Activated T-cell treated with anti-CD3 and anti-CD28 coated beads, Interleukin-2, amount 50 U/mL, for 4 hours (primary cell): ENCODE results near the gene NPY. TPM values are rescaled to one million over a fixed set of nuclear protein-coding genes. Genes with fewer than 3 reads are reported as not detected.

ENCODE experiments used
- ATAC-seq, 2 donors: fragments of 200-7000 bp; cut with Tn5 transposase; one replicate each; pipeline ENCODE4 v1.10.0; 2021
- DNase-seq: peaks from one replicate; pipeline ENCODE4 v3.0.0-alpha.2; 2020
- H3K27me3 Mint-ChIP-seq: one replicate; pipeline ENCODE4 v1.8.0; 2021; ENCODE audit warnings: low read depth, mixed read lengths
- H3K36me3 Mint-ChIP-seq: one replicate; pipeline ENCODE4 v1.8.0; 2022; ENCODE audit warnings: mixed read lengths; ENCODE audit not compliant: insufficient read depth
- H3K4me1 Mint-ChIP-seq: one replicate; pipeline ENCODE4 v1.8.0; 2021; ENCODE audit warnings: low read depth, mixed read lengths
- H3K4me3 Mint-ChIP-seq: one replicate; pipeline ENCODE4 v1.8.0; 2021; ENCODE audit warnings: mild to moderate bottlenecking, moderate library complexity, mixed read lengths
- H3K9me3 Mint-ChIP-seq: one replicate; pipeline ENCODE4 v1.8.0; 2021; ENCODE audit warnings: mixed read lengths
- total RNA-seq, 3 donors: library from RNA; stranded (reverse); gene quantifications; one replicate each; pipeline ENCODE4 v1.2.1, GENCODE V29; 2021

Gene NPY
- total RNA-seq, 3 donors from 2014 or later, result not detected

DNA sequence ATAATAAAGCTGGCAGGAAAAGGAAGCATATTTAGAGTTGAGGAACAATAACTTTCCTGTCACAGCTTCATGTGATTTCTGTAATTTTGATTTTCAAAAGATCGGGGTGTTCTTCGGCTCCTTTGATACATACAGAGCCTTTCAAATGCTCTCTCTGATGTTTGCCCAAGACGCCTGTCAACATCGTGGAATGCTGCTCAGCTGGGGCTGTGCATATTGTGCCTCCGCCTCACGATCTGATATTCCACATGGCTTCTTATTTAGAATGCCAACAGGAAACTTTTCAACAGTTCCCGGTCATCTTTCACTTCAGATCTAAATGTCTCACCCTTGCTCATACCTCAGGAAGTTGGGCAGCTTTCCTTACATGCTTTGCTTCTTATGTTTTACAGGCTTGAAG is 7.3 kb downstream of the NPY start:
- Mint-ChIP-seq H3K36me3 (no peaks in the 10 kb centered on the region), H3K4me1 (peaks cover 7% of the 10 kb centered on the region), H3K4me3 (no peak overlapping the region), H3K9me3 (no peaks in the 10 kb centered on the region), H3K27me3 (peaks cover 35% of the 10 kb centered on the region)
- ATAC-seq (no peak), DNase-seq (no peak)

GRCh38 chr7:24297362-24297761 is 13.4 kb downstream of the NPY start:
- ATAC-seq (no peak), DNase-seq (no peak)
- no peak overlapping the region for H3K4me3 Mint-ChIP-seq
- no peaks in the 10 kb centered on the region for H3K4me1 Mint-ChIP-seq
- H3K36me3 Mint-ChIP-seq, result no peaks in the 10 kb centered on the region
- peaks cover 8% of the 10 kb centered on the region for H3K9me3 Mint-ChIP-seq
- H3K27me3 Mint-ChIP-seq, result peaks cover 9% of the 10 kb centered on the region

GRCh38 chr7:24298696-24299095 is 14.7 kb downstream of the NPY start:
- Mint-ChIP-seq H3K36me3 (no peaks in the 10 kb centered on the region), H3K27me3 (peaks cover 8% of the 10 kb centered on the region)
- ATAC-seq, result no peak

GRCh38 chr7:24299192-24299591 is 15.2 kb downstream of the NPY start:
- no peaks in the 10 kb centered on the region for H3K4me1 Mint-ChIP-seq
- H3K36me3 Mint-ChIP-seq, result no peaks in the 10 kb centered on the region
- H3K27me3 Mint-ChIP-seq, result peaks cover 12% of the 10 kb centered on the region
- no peak for ATAC-seq
- no peak for DNase-seq
- H3K9me3 Mint-ChIP-seq, result peaks cover 8% of the 10 kb centered on the region
- H3K4me3 Mint-ChIP-seq, result no peak overlapping the region

More at GRCh38 chr7:24298696-24299095, 14.7 kb downstream of the NPY start:
- Mint-ChIP-seq H3K4me3 (no peak overlapping the region), H3K4me1 (no peaks in the 10 kb centered on the region), H3K9me3 (peaks cover 8% of the 10 kb centered on the region)
- DNase-seq, result no peak

DNA sequence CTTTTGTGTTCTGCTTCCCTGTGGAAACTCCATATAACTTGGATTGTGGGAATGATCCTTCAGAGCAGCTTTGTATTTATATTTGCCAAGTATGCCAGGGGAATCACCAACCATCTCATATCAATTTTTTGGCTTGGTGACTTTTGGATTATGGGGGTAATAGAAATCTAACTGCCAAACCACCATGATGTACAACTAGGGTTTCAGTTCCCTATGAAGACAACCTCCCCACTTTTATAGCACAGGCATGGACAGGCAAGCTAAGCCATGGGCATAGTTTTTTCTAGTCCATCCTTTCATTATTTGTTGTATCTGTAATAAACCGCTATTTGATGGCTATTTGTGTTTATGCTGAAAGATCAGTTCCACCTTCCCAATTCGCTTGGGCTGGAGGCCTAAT is 17.7 kb downstream of the NPY start:
- DNase-seq (no peak), ATAC-seq (no peak)
- H3K9me3 Mint-ChIP-seq, result peaks cover 8% of the 10 kb centered on the region
- no peak overlapping the region for H3K4me3 Mint-ChIP-seq
- no peaks in the 10 kb centered on the region for H3K36me3 Mint-ChIP-seq
- peaks cover 21% of the 10 kb centered on the region for H3K27me3 Mint-ChIP-seq
- no peaks in the 10 kb centered on the region for H3K4me1 Mint-ChIP-seq

- Mint-ChIP-seq H3K4me1 (no peaks in the 10 kb centered on the region), H3K4me3 (no peak overlapping the region), H3K36me3 (no peaks in the 10 kb centered on the region), H3K9me3 (peaks cover 8% of the 10 kb centered on the region), H3K27me3 (peaks cover 18% of the 10 kb centered on the region)
- ATAC-seq (no peak), DNase-seq (no peak)
Observed at GRCh38 chr7:24304494-24305095, 20.6 kb downstream of the NPY start.

- DNase-seq (no peak), ATAC-seq (no peak)
- H3K27me3 Mint-ChIP-seq, result peaks cover 20% of the 10 kb centered on the region
- no peaks in the 10 kb centered on the region for H3K4me1 Mint-ChIP-seq
- no peaks in the 10 kb centered on the region for H3K9me3 Mint-ChIP-seq
- H3K4me3 Mint-ChIP-seq, result no peak overlapping the region
- no peaks in the 10 kb centered on the region for H3K36me3 Mint-ChIP-seq
Observed at GRCh38 chr7:24307326-24307725, 23.3 kb downstream of the NPY start.

GRCh38 chr7:24312588-24312987 is 28.6 kb downstream of the NPY start:
- Mint-ChIP-seq H3K4me3 (no peak overlapping the region), H3K27me3 (peaks cover 8% of the 10 kb centered on the region), H3K4me1 (no peaks in the 10 kb centered on the region), H3K9me3 (no peaks in the 10 kb centered on the region), H3K36me3 (no peaks in the 10 kb centered on the region)
- DNase-seq, result no peak
- ATAC-seq, result no peak

GRCh38 chr7:24313777-24314176 is 29.8 kb downstream of the NPY start:
- ATAC-seq, result no peak
- H3K4me1 Mint-ChIP-seq, result no peaks in the 10 kb centered on the region
- no peak overlapping the region for H3K4me3 Mint-ChIP-seq

DNA sequence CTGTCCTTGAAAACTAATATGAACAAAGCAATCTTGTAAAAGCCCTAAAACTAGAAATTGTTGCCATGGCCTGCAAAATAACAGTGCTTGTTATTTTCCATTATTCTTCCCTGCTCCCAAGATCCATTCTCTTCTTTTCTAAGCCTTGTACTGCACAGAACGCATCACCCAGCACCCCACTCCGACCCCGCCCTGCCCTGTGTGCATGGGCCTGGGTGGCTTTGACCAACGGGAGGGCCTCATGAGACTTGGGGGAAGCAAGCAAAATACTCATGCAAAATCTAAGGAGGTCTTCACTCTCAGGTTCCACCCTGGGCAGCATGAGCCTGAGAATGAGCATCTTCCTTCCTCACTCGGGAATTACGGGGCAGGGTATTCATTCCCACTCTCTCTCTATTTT is 32.4 kb downstream of the NPY start:
- Mint-ChIP-seq H3K4me3 (no peak overlapping the region), H3K27me3 (peaks cover 8% of the 10 kb centered on the region), H3K4me1 (no peaks in the 10 kb centered on the region), H3K9me3 (no peaks in the 10 kb centered on the region), H3K36me3 (no peaks in the 10 kb centered on the region)
- ATAC-seq (no peak), DNase-seq (no peak)

More at GRCh38 chr7:24313777-24314176, 29.8 kb downstream of the NPY start:
- Mint-ChIP-seq H3K36me3 (no peaks in the 10 kb centered on the region), H3K9me3 (no peaks in the 10 kb centered on the region), H3K27me3 (peaks cover 7% of the 10 kb centered on the region)
- DNase-seq, result no peak

DNA sequence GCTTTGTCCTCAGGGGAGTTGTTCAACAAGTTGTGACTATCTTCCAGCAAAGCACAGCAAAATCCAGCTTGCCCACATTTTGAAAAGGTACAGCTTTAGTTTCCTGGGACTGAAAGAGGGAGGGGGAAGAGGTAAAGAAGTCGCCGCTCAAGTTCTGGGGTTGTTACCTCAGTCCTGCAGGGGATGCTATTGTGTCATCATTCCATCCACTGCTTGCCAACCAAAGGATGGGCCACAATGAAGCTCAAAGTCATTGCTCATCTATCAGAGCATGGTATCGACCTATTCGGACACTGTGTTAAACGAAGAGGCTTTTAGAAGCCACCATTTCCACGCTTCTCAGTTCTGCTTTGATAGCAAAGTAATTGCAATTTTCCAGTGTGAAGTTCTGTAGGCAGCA is 34.3 kb downstream of the NPY start:
- H3K27me3 Mint-ChIP-seq, result peaks cover 12% of the 10 kb centered on the region
- DNase-seq (no peak), ATAC-seq (no peak)
- no peaks in the 10 kb centered on the region for H3K4me1 Mint-ChIP-seq
- no peak overlapping the region for H3K4me3 Mint-ChIP-seq
- H3K9me3 Mint-ChIP-seq, result no peaks in the 10 kb centered on the region
- no peaks in the 10 kb centered on the region for H3K36me3 Mint-ChIP-seq

DNA sequence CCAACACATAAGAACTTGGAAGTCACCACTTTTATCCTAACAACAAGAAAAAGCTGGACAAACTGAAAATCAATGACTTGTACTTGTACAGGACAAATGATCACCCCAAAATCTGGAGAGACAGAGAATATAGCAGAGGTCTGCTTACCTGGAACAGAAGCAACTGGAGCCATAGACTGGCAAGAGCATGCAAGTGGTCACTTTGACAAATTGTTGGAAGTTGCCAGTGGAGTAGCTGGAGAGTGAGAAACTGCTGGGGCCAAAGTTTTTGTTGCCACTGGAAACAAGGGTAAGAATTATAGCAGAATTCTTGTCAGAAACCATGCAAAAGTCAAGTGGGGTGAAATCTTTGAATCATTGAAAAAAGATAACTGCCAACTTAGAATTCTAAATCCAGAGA is 35.2 kb downstream of the NPY start:
- Mint-ChIP-seq H3K36me3 (no peaks in the 10 kb centered on the region), H3K4me3 (no peak overlapping the region), H3K27me3 (peaks cover 15% of the 10 kb centered on the region), H3K9me3 (no peaks in the 10 kb centered on the region), H3K4me1 (no peaks in the 10 kb centered on the region)
- no peak for DNase-seq
- ATAC-seq, result no peak

DNA sequence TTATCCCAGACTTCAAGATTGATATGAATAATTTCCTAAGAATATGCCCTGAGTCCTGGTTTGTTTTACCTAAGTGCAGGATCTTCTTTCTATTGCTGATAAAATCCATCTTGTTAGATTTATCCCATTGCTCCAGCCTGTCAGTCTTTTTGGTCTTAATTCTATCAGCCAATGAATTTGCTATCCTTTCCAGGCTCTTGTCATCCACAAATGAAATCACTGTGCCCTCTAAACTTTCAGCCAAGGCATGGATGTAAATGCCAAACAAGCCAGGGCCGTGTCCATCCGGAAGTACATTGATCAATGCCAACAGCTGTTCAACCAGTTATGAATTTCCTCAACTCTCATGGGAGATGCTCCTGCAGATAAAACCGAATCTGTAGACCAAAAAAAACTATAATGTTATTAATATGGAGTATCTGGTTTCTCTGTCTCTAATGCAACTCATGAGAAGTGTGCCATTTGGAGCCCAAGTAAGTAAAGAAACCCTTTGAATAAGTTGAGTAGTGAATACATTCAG is 40.0 kb downstream of the NPY start:
- Mint-ChIP-seq H3K9me3 (no peaks in the 10 kb centered on the region), H3K36me3 (no peaks in the 10 kb centered on the region), H3K4me1 (no peaks in the 10 kb centered on the region), H3K4me3 (no peak overlapping the region), H3K27me3 (peaks cover 11% of the 10 kb centered on the region)
- DNase-seq (no peak), ATAC-seq (no peak)

DNA sequence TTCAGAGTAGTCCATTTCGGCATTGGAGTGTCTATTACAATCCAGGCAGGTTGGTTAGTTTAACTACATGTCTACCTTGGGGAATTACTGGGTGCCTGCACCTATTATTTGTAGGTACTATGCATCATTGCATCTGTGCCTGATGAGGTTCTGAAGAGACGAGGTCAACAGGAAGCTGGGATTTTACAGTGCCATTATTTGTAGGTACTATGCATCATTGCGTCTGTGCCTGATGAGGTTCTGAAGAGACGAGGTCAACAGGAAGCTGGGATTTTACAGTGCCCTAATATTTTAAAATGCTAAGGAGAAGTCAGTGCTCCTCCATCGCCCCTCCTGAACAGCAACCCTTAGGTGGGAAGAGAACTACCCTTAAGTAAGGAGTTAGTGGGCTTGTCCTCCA is 41.7 kb downstream of the NPY start:
- no peaks in the 10 kb centered on the region for H3K4me1 Mint-ChIP-seq
- ATAC-seq (no peak), DNase-seq (no peak)
- H3K36me3 Mint-ChIP-seq, result no peaks in the 10 kb centered on the region
- H3K27me3 Mint-ChIP-seq, result peaks cover 8% of the 10 kb centered on the region
- no peak overlapping the region for H3K4me3 Mint-ChIP-seq
- no peaks in the 10 kb centered on the region for H3K9me3 Mint-ChIP-seq

- ATAC-seq (no peak), DNase-seq (no peak)
- Mint-ChIP-seq H3K36me3 (no peaks in the 10 kb centered on the region), H3K27me3 (peaks cover 4% of the 10 kb centered on the region), H3K9me3 (peaks cover 9% of the 10 kb centered on the region), H3K4me1 (no peaks in the 10 kb centered on the region), H3K4me3 (no peak overlapping the region)
Observed at GRCh38 chr7:24328050-24328449, 44.1 kb downstream of the NPY start.
